Placental pericyte (primary cell): ENCODE results near the gene APCS. TPM values are rescaled to one million over a fixed set of nuclear protein-coding genes. Genes with fewer than 3 reads are reported as not detected.

Source experiments
- total RNA-seq: library from RNA; depleted of rRNA; stranded (reverse); fragments of >200 nt; gene quantifications from 2 replicates; pipeline ENCODE4 v1.2.3, GENCODE V29; 2012

The APCS gene
- not detected in 2 replicates for total RNA-seq

GRCh38 chr1:159587461-159587951 lies at the start of gene APCS:
Gene APCS, plus strand, starts transcription at chr1:159587826. Its CDS starts 96 bp downstream, at chr1:159587922.

Other genes starting within 250 kb of the APCS start
- not detected in 2 replicates for gene OR10J4, start 155.6 kb upstream of the APCS start, total RNA-seq
- not detected in 2 replicates for gene OR10J1, start 148.1 kb upstream of the APCS start, total RNA-seq
- not detected in 2 replicates for gene OR10J5, start 51.8 kb upstream of the APCS start, total RNA-seq
- not detected in 2 replicates for gene CRP, start 126.8 kb downstream of the APCS start, total RNA-seq
- gene DUSP23, start 193.1 kb downstream of the APCS start, total RNA-seq: 0.88 and 11.3 TPM in 2 replicates
- not detected in 2 replicates for gene FCRL6, start 214.5 kb downstream of the APCS start, total RNA-seq
- 0.72 TPM in 1 of 2 replicates, not detected in the other for gene SLAMF8, start 239.0 kb downstream of the APCS start, total RNA-seq